ENCODE data around the gene CABLES2. TPM values are rescaled to one million over a fixed set of nuclear protein-coding genes. Genes with fewer than 3 reads are reported as not detected.

Gene CABLES2
- total RNA-seq, 1 experiment from 2014 or later, result 7.5 TPM

- no peak for DNase-seq (ENCODE audit: low spot score)
- no peak for TF ChIP-seq ZSCAN18 (CRISPR knock-in tag; IDR thresholded peaks at IDR 0.05)
- TF ChIP-seq ZNF263 (CRISPR knock-in tag; IDR thresholded peaks at IDR 0.05; ENCODE audit: low read depth), result no peak
- no peak for TF ChIP-seq MYBL2 (CRISPR knock-in tag; IDR thresholded peaks at IDR 0.05)
- TF ChIP-seq SP1 (CRISPR knock-in tag; conservative IDR thresholded peaks at IDR 0.05), result no peak
- TF ChIP-seq ZNF121 (CRISPR knock-in tag; IDR thresholded peaks at IDR 0.05), result no peak
- no peak for TF ChIP-seq HMGXB4 (CRISPR knock-in tag; IDR thresholded peaks at IDR 0.05)
- no peak for TF ChIP-seq ELF4 (CRISPR knock-in tag; IDR thresholded peaks at IDR 0.05; ENCODE audit: low read depth)
- TF ChIP-seq ZNF425 (CRISPR knock-in tag; conservative IDR thresholded peaks at IDR 0.05), result no peak
- no peak for TF ChIP-seq GTF2I (CRISPR knock-in tag; conservative IDR thresholded peaks at IDR 0.05)
- TF ChIP-seq ZBTB43 (CRISPR knock-in tag; IDR thresholded peaks at IDR 0.05), result no peak
- no peak for TF ChIP-seq AR (CRISPR knock-in tag; IDR thresholded peaks at IDR 0.05)
- no peak for TF ChIP-seq TEAD1 (CRISPR knock-in tag; IDR thresholded peaks at IDR 0.05)
- no peak for TF ChIP-seq IRF2 (CRISPR knock-in tag; IDR thresholded peaks at IDR 0.05; ENCODE audit: borderline replicate concordance, low read depth)
- no peak for TF ChIP-seq ESRRA (CRISPR knock-in tag; IDR thresholded peaks at IDR 0.05; ENCODE audit: borderline replicate concordance)
- POLR2A ChIA-PET, result interaction anchor here (0.5 to 4.4 kb wide), 2 partner anchors 10 to 169 kb away, joined by 5 to 21 read pairs; partner anchors contain the start of gene LAMA5
- Mint-ChIP-seq H3K27me3 (ENCODE audit: low read depth) (no peaks in the 10 kb centered on the region), H3K4me3 (no peak overlapping the region), H3K27ac (no peak overlapping the region), H3K9me3 (no peaks in the 10 kb centered on the region), H3K36me3 (no peaks in the 10 kb centered on the region), H3K4me1 (peaks cover 25% of the 10 kb centered on the region)
- CTCF ChIA-PET, result interaction anchor here (0.8 to 1.7 kb wide), 2 partner anchors 12 to 25 kb away, joined by 5 to 6 read pairs; no protein-coding TSS in a partner anchor
- ATAC-seq, result no peak
Observed at GRCh38 chr20:62357681-62358080, 49.4 kb downstream of the CABLES2 start.

- H3K9me3 Mint-ChIP-seq, result no peaks in the 10 kb centered on the region
- DNase-seq (ENCODE audit: low spot score), result no peak
- ChIA-PET POLR2A (interaction anchor here (4.4 kb wide), 1 partner anchor 10 kb away, joined by 21 read pairs; the partner anchor contains the start of gene LAMA5), CTCF (interaction anchor here (1.9 to 2.0 kb wide), 2 partner anchors 12 to 25 kb away, joined by 8 to 11 read pairs; no protein-coding TSS in a partner anchor)
- no peaks in the 10 kb centered on the region for H3K27me3 Mint-ChIP-seq (ENCODE audit: low read depth)
- no peak overlapping the region for H3K27ac Mint-ChIP-seq
- no peak for ATAC-seq
- no peak for TF ChIP-seq EMX1 (CRISPR knock-in tag; IDR thresholded peaks at IDR 0.05)
- no peak for TF ChIP-seq GABPB1 (CRISPR knock-in tag; IDR thresholded peaks at IDR 0.05)
- peaks cover 21% of the 10 kb centered on the region for H3K4me1 Mint-ChIP-seq
- H3K36me3 Mint-ChIP-seq, result 0 out of 2 replicates have a peak, but pooled peaks cover 2% of the 10 kb centered on the region
- no peak overlapping the region for H3K4me3 Mint-ChIP-seq
Observed at GRCh38 chr20:62357187-62357667, 49.9 kb downstream of the CABLES2 start.
